Lung (tissue), 12 donors: ENCODE results near the gene IFIH1. TPM values are rescaled to one million over a fixed set of nuclear protein-coding genes. Genes with fewer than 3 reads are reported as not detected.

ENCODE experiments used
- ATAC-seq: fragments of 200-7000 bp; cut with Tn5 transposase; one replicate; pipeline ENCODE4 v1.9.1; 2020; ENCODE audit warnings: moderate number of reproducible peaks; ENCODE audit not compliant: insufficient read depth, low FRiP score
- DNase-seq, 3 donors: peaks; one replicate each; pipeline ENCODE4 v3.0.0-alpha.2; 2013 to 2017
- H3K27ac ChIP-seq, 2 donors: one replicate each; pipeline ENCODE4 v1.5.1; 2013; ENCODE audit warnings: mild to moderate bottlenecking in 2 of 2, moderate library complexity in 2 of 2, control low read depth in 1 of 2, inconsistent platforms in 1 of 2, low read depth in 1 of 2, low read length in 1 of 2
- H3K27me3 ChIP-seq, 3 donors: one replicate each; pipeline ENCODE4 v1.5.1; 2013; ENCODE audit warnings: low read length in 2 of 3; ENCODE audit not compliant: control insufficient read depth in 3 of 3, insufficient read depth in 3 of 3
- H3K36me3 ChIP-seq, 4 donors: one replicate each; pipeline ENCODE4 v1.5.1; 2013; ENCODE audit warnings: low read length in 4 of 4, mild to moderate bottlenecking in 1 of 4, moderate library complexity in 1 of 4; ENCODE audit not compliant: control insufficient read depth in 4 of 4, insufficient read depth in 4 of 4
- H3K4me1 ChIP-seq, 5 donors: one replicate each; pipeline ENCODE4 v1.5.1; 2013; ENCODE audit warnings: low read length in 5 of 5, mild to moderate bottlenecking in 2 of 5, moderate library complexity in 1 of 5; ENCODE audit not compliant: control insufficient read depth in 5 of 5, insufficient read depth in 5 of 5
- H3K4me3 ChIP-seq: one replicate; pipeline ENCODE4 v1.5.1; 2013; ENCODE audit warnings: mild to moderate bottlenecking, control low read depth, moderate library complexity
- H3K9ac ChIP-seq, 2 donors: one replicate each; pipeline ENCODE4 v1.5.1; 2013; ENCODE audit warnings: low read length in 2 of 2, control low read depth in 1 of 2; ENCODE audit not compliant: insufficient read depth in 1 of 2
- H3K9me3 ChIP-seq, 4 donors: one replicate each; pipeline ENCODE4 v1.5.1; 2013; ENCODE audit warnings: low read length in 3 of 4, mild to moderate bottlenecking in 1 of 4, moderate library complexity in 1 of 4; ENCODE audit not compliant: control insufficient read depth in 4 of 4, insufficient read depth in 3 of 4
- WGBS, 2 donors: extraction: QIAGEN DNeasy Blood & Tissue Kit; methylation state at CpG; one replicate each; pipeline ENCODE4 v1.1.7; 2013; 5-methylcytosine and 5-hydroxymethylcytosine counted together
- polyA plus RNA-seq, 2 donors: library from polyadenylated mRNA; stranded (reverse); fragments of 200-250 nt; gene quantifications; one replicate each; pipeline ENCODE4 v1.2.1, GENCODE V29; 2013
- total RNA-seq, 2 donors: library from RNA; depleted of rRNA in 1 of 2; stranded (reverse); fragments of >200 nt in 1 of 2; gene quantifications; one replicate each; pipeline ENCODE4 v1.2.1, GENCODE V29; 2014 to 2021
- TF ChIP-seq, protein P1 (sequence below): IDR thresholded peaks from 2 replicates; pipeline ENCODE4 v1.5.1; 2012; ENCODE audit warnings: mild to moderate bottlenecking; ENCODE audit errors: control extremely low read depth, extremely low read depth
- donor health status: control.
- donor health status: control.
- donor health status: Bipolar disorder and iron deficiency.
- donor health status: healthy.
- donor health status: DM: yes; HTN: yes; CAD: no.

The IFIH1 gene
- total and polyA plus RNA-seq, 4 donors: 9.4 to 26.1 (median 20.1) TPM

DNA sequence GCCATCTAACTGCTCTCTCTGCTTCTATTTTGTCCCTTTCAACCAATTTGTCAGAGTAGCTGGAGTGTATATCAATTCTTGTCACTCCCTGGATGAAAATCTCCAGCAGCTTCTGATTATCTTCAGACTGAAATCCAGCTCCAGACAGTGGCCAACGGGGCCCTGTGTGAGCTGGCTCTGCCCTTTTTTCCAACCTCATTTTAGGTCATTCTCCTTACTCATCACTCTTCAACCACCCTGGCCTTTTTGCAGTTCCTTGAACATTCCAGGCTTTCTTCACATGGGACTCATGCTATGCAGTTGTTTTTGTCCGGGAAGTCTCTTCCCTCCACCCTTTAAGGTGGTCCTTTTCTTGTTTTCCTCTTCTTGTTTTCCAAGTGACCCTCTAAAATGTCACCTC lies 59.8 kb downstream of the IFIH1 start:
- no peaks in the 10 kb centered on the region for H3K9me3 ChIP-seq
- DNase-seq (no peak), ATAC-seq (no peak)
- TF ChIP-seq, protein P1, sequence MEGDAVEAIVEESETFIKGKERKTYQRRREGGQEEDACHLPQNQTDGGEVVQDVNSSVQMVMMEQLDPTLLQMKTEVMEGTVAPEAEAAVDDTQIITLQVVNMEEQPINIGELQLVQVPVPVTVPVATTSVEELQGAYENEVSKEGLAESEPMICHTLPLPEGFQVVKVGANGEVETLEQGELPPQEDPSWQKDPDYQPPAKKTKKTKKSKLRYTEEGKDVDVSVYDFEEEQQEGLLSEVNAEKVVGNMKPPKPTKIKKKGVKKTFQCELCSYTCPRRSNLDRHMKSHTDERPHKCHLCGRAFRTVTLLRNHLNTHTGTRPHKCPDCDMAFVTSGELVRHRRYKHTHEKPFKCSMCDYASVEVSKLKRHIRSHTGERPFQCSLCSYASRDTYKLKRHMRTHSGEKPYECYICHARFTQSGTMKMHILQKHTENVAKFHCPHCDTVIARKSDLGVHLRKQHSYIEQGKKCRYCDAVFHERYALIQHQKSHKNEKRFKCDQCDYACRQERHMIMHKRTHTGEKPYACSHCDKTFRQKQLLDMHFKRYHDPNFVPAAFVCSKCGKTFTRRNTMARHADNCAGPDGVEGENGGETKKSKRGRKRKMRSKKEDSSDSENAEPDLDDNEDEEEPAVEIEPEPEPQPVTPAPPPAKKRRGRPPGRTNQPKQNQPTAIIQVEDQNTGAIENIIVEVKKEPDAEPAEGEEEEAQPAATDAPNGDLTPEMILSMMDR: no peak
- WGBS, 2 donors: 72 to 93% methylated on average over 2 of the region's 2 CpGs
- no peaks in the 10 kb centered on the region for H3K36me3 ChIP-seq
- no peak overlapping the region for H3K9ac ChIP-seq
- H3K27ac ChIP-seq: no peak overlapping the region
- no peak overlapping the region for H3K4me3 ChIP-seq
- H3K4me1 ChIP-seq: peaks cover 0 to 16% (median 2%) of the 10 kb centered on the region in 5 donors
- no peaks in the 10 kb centered on the region for H3K27me3 ChIP-seq

DNA sequence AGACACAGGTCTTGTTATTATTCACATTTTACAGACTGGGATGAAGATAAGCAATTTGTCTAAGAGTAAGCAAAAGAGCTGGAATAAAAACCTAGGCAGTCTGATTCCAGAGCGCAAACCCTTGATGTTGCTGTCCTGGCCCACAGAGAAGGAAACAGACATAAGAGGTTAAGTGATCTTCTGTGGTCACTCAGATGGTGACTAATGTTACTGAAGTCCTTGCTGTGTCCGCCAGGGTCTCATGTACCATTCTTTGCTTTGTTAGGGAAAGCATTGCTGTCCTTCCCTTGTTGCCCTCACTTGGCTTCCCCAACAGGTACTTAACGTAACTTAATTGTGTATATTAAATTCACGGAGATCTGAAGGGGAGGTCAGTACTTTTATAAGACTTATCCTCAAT lies 60.3 kb downstream of the IFIH1 start:
- ATAC-seq (no peak), DNase-seq (no peak)
- H3K4me3 ChIP-seq: no peak overlapping the region
- H3K27me3 ChIP-seq: no peaks in the 10 kb centered on the region
- no peaks in the 10 kb centered on the region for H3K36me3 ChIP-seq
- no peaks in the 10 kb centered on the region for H3K9me3 ChIP-seq
- H3K9ac ChIP-seq: no peak overlapping the region
- WGBS, 2 donors: 73 to 92% methylated on average over 4 of the region's 4 CpGs
- H3K4me1 ChIP-seq: peaks cover 0 to 16% (median 2%) of the 10 kb centered on the region in 5 donors
- TF ChIP-seq, protein P1: no peak
- H3K27ac ChIP-seq: no peak overlapping the region

DNA sequence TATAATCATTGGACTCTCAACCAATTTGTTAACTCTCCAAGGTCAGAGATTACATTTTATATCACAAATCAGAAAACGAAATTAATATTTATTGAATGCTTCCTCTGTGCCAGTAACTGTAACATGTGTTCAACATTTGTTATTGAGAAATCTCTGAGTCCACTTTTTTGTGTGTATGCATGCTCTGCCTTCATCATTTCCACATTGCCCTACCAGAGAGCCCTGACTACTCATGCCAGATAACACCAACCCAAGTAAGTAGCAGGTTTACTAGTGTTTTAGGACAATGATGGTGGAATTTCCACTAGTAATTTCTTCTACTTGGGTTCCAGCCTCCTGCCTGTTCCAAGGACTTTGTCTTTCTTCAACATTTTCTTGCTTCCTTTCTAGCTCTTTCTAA lies 61.1 kb downstream of the IFIH1 start:
- H3K36me3 ChIP-seq: no peaks in the 10 kb centered on the region
- WGBS, 2 donors: 32 to 41% methylated on average over 1 of the region's 1 CpG

More for the DNA sequence above, 61.1 kb downstream of the IFIH1 start:
- TF ChIP-seq, protein P1: no peak
- Histone ChIP-seq H3K4me3 (no peak overlapping the region), H3K27me3 (no peaks in the 10 kb centered on the region), H3K9me3 (no peaks in the 10 kb centered on the region), H3K27ac (no peak overlapping the region), H3K9ac (no peak overlapping the region), H3K4me1 (peaks cover 0 to 16% (median 2%) of the 10 kb centered on the region in 5 donors)
- DNase-seq (peak in 1 of 3 donors; percentile 11), ATAC-seq (no peak)
